IPS-18a (cell line): Measurements from ENCODE around the gene ENDOU.

Experiments
- H3K27ac ChIP-seq: one replicate; pipeline ENCODE4 v1.5.1; 2013; ENCODE audit warnings: low read length
- H3K27me3 ChIP-seq: one replicate; pipeline ENCODE4 v1.6.1; 2013; ENCODE audit warnings: mild to moderate bottlenecking, low read length; ENCODE audit not compliant: control insufficient read depth, insufficient read depth
- H3K36me3 ChIP-seq: one replicate; pipeline ENCODE4 v1.6.1; 2013; ENCODE audit warnings: low read depth, low read length; ENCODE audit not compliant: control insufficient read depth
- H3K4me1 ChIP-seq: one replicate; pipeline ENCODE4 v1.6.1; 2013; ENCODE audit warnings: low read depth, low read length; ENCODE audit not compliant: control insufficient read depth
- H3K4me3 ChIP-seq: one replicate; pipeline ENCODE4 v1.5.1; 2013; ENCODE audit warnings: low read length
- H3K9ac ChIP-seq: one replicate; pipeline ENCODE4 v1.6.1; 2013; ENCODE audit warnings: mild to moderate bottlenecking, low read length, moderate library complexity
- H3K9me3 ChIP-seq: one replicate; pipeline ENCODE4 v1.6.1; 2013; ENCODE audit warnings: low read depth, low read length; ENCODE audit not compliant: control insufficient read depth

The ENDOU gene

GRCh38 chr12:47737936-47738594, 12.8 kb upstream of the ENDOU start:
- no peak overlapping the region for H3K4me3 ChIP-seq
- no peak overlapping the region for H3K27ac ChIP-seq
- no peaks in the 10 kb centered on the region for H3K27me3 ChIP-seq
- H3K9ac ChIP-seq: no peak overlapping the region
- no peaks in the 10 kb centered on the region for H3K36me3 ChIP-seq
- H3K4me1 ChIP-seq: peaks cover 17% of the 10 kb centered on the region
- no peaks in the 10 kb centered on the region for H3K9me3 ChIP-seq

- Histone ChIP-seq H3K9ac (no peak overlapping the region), H3K4me3 (no peak overlapping the region), H3K9me3 (no peaks in the 10 kb centered on the region), H3K27me3 (no peaks in the 10 kb centered on the region), H3K36me3 (no peaks in the 10 kb centered on the region), H3K4me1 (peaks cover 17% of the 10 kb centered on the region), H3K27ac (no peak overlapping the region)
Observed at GRCh38 chr12:47736877-47737676, 11.8 kb upstream of the ENDOU start.

GRCh38 chr12:47736216-47736615, 10.9 kb upstream of the ENDOU start:
- H3K36me3 ChIP-seq: no peaks in the 10 kb centered on the region
- H3K9ac ChIP-seq: no peak overlapping the region
- no peak overlapping the region for H3K27ac ChIP-seq
- no peak overlapping the region for H3K4me3 ChIP-seq
- no peaks in the 10 kb centered on the region for H3K9me3 ChIP-seq
- H3K27me3 ChIP-seq: no peaks in the 10 kb centered on the region
- H3K4me1 ChIP-seq: peaks cover 17% of the 10 kb centered on the region

GRCh38 chr12:47735649-47736048, 10.4 kb upstream of the ENDOU start:
- Histone ChIP-seq H3K9me3 (no peaks in the 10 kb centered on the region), H3K27me3 (no peaks in the 10 kb centered on the region), H3K9ac (no peak overlapping the region), H3K36me3 (no peaks in the 10 kb centered on the region), H3K4me1 (peaks cover 17% of the 10 kb centered on the region), H3K4me3 (no peak overlapping the region), H3K27ac (no peak overlapping the region)

- peak overlapping the region; percentile 2 for H3K27ac ChIP-seq
Observed at GRCh38 chr12:47734725-47735480, 9.6 kb upstream of the ENDOU start.

GRCh38 chr12:47733142-47733541, 7.9 kb upstream of the ENDOU start:
- Histone ChIP-seq H3K4me3 (no peak overlapping the region), H3K27ac (no peak overlapping the region), H3K27me3 (no peaks in the 10 kb centered on the region)

More at GRCh38 chr12:47734725-47735480, 9.6 kb upstream of the ENDOU start:
- Histone ChIP-seq H3K9ac (no peak overlapping the region), H3K4me3 (no peak overlapping the region), H3K9me3 (no peaks in the 10 kb centered on the region), H3K27me3 (no peaks in the 10 kb centered on the region), H3K36me3 (no peaks in the 10 kb centered on the region), H3K4me1 (peaks cover 17% of the 10 kb centered on the region)

GRCh38 chr12:47732504-47732903, 7.2 kb upstream of the ENDOU start:
- H3K4me3 ChIP-seq: no peak overlapping the region
- no peaks in the 10 kb centered on the region for H3K27me3 ChIP-seq
- no peak overlapping the region for H3K9ac ChIP-seq
- H3K27ac ChIP-seq: no peak overlapping the region
- peaks cover 17% of the 10 kb centered on the region for H3K4me1 ChIP-seq
- H3K36me3 ChIP-seq: no peaks in the 10 kb centered on the region
- H3K9me3 ChIP-seq: no peaks in the 10 kb centered on the region

More at GRCh38 chr12:47733142-47733541, 7.9 kb upstream of the ENDOU start:
- Histone ChIP-seq H3K4me1 (peaks cover 17% of the 10 kb centered on the region), H3K9ac (no peak overlapping the region), H3K9me3 (no peaks in the 10 kb centered on the region), H3K36me3 (no peaks in the 10 kb centered on the region)

GRCh38 chr12:47731723-47732122, 6.4 kb upstream of the ENDOU start:
- Histone ChIP-seq H3K9me3 (no peaks in the 10 kb centered on the region), H3K4me3 (no peak overlapping the region), H3K27ac (no peak overlapping the region), H3K27me3 (no peaks in the 10 kb centered on the region), H3K36me3 (no peaks in the 10 kb centered on the region), H3K9ac (no peak overlapping the region), H3K4me1 (peaks cover 17% of the 10 kb centered on the region)

- peaks cover 15% of the 10 kb centered on the region for H3K4me1 ChIP-seq
- H3K4me3 ChIP-seq: no peak overlapping the region
- H3K9ac ChIP-seq: no peak overlapping the region
- no peaks in the 10 kb centered on the region for H3K36me3 ChIP-seq
- no peak overlapping the region for H3K27ac ChIP-seq
- H3K9me3 ChIP-seq: no peaks in the 10 kb centered on the region
- no peaks in the 10 kb centered on the region for H3K27me3 ChIP-seq
Observed at GRCh38 chr12:47730341-47730744, 5.1 kb upstream of the ENDOU start.

GRCh38 chr12:47729233-47729632, 3.9 kb upstream of the ENDOU start:
- Histone ChIP-seq H3K9me3 (no peaks in the 10 kb centered on the region), H3K9ac (no peak overlapping the region), H3K27ac (no peak overlapping the region), H3K4me3 (no peak overlapping the region), H3K4me1 (peaks cover 4% of the 10 kb centered on the region), H3K36me3 (no peaks in the 10 kb centered on the region), H3K27me3 (no peaks in the 10 kb centered on the region)

GRCh38 chr12:47725893-47726292, 603 bp upstream of the ENDOU start:
- Histone ChIP-seq H3K27me3 (no peaks in the 10 kb centered on the region), H3K9ac (no peak overlapping the region), H3K9me3 (no peaks in the 10 kb centered on the region), H3K4me1 (no peaks in the 10 kb centered on the region), H3K36me3 (no peaks in the 10 kb centered on the region), H3K4me3 (no peak overlapping the region), H3K27ac (no peak overlapping the region)
